ENCODE data around the gene KLHL18.

KLHL18 gene

DNA sequence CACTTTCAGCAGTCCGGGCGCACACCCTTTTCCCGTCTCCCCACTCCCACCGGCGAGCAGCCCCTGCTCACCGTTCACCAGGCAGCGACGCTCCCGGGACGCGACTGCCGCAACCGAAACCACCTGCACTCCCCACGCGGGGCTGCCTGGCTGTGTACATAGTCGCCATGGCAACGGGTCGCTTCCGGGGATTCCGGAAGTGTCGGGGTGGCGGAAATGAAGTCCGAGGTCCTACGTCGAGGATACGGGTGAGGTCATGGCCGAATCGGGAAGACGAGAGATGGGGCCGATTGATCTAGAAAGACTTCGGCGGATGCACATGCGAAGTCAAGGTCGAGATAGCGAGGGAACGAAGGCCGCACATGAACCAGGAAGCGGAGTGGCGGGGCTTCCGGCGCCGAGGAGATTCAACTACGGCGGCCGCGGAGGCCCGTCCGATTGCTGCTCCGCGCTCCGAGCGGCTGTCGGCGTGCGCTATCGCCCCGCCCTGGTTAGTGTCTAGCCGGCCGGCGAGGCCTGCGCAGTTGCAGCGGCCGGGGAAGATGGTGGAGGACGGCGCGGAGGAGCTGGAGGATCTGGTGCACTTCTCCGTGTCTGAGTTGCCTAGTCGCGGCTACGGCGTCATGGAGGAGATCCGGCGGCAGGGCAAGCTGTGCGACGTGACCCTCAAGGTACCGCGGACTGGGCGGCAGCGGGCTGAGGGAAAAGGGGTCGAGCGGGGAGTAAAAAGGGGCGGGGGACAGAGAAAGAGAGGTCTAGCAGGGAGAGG lies at the start of gene KLHL18, which contains the start of gene KIF9:
Gene KLHL18 (plus strand): TSS at position 521 of the 769 bp plus-strand sequence. CDS start 22 bp downstream, at position 543.
Gene KIF9 (minus strand): TSS at position 376 of the 769 bp plus-strand sequence. CDS start 5,425 bp downstream, outside the sequence.
- TF ChIP-seq L3MBTL2 (conservative IDR thresholded peaks at IDR 0.05) = peak; percentile 92
- TF ChIP-seq BHLHE40 (IDR thresholded peaks at IDR 0.05; ENCODE audit: borderline replicate concordance) = no peak
- no peak; the same call in 1 of the 2 replicates for TF ChIP-seq FOXA1 (IDR thresholded peaks at IDR 0.05)
- no peak for TF ChIP-seq ZNF384 (IDR thresholded peaks at IDR 0.05)
- TF ChIP-seq ELF4 (IDR thresholded peaks at IDR 0.05) = peak; percentile 98
- no peak for TF ChIP-seq FOXK2 (IDR thresholded peaks at IDR 0.05)
- no peak for TF ChIP-seq HDGF (IDR thresholded peaks at IDR 0.05; ENCODE audit: borderline replicate concordance)
- no peak for TF ChIP-seq LEF1 (IDR thresholded peaks at IDR 0.05; ENCODE audit: borderline replicate concordance)
- no peak for TF ChIP-seq SP1 (IDR thresholded peaks at IDR 0.05)
- no peak for TF ChIP-seq SUZ12 (IDR thresholded peaks at IDR 0.05)
- TF ChIP-seq TARDBP (IDR thresholded peaks at IDR 0.05) = peak; percentile 87
- TF ChIP-seq ARNT (IDR thresholded peaks at IDR 0.05) = no peak
- ChIA-PET POLR2A (interaction anchor here (0.9 to 1.0 kb wide), 3 partner anchors 11 to 118 kb away, joined by 3 read pairs; no protein-coding TSS in a partner anchor), CTCF (no interaction called here)
- DNase-seq (ENCODE audit: extremely low spot score) = peak; percentile 92

DNA sequence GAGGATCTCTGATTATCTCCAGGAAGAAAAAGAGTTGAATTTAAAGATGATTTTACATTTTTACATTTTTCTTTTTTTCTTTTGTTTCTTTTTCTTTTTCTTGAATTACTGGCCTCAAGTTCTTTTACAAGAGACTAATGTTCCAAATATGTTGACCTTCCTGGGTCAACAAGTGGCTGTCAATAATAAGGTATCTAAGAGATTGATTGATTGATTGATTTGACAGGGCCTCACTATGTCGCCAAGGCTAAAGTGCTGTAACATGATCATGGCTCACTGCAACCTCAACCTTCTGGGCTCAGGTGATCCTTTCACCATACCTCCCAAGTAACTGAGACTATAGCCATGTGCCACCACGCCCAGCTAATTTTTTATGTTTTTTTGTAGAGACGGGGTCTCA lies 44.7 kb upstream of the KLHL18 start:
- POLR2A ChIA-PET = no interaction called here
- no peak for DNase-seq (ENCODE audit: extremely low spot score)
- CTCF ChIA-PET = no interaction called here
- TF ChIP-seq CTBP1 (IDR thresholded peaks at IDR 0.05; ENCODE audit: borderline replicate concordance) (no peak), FOXK2 (IDR thresholded peaks at IDR 0.05) (no peak)
- TF ChIP-seq, protein P1, sequence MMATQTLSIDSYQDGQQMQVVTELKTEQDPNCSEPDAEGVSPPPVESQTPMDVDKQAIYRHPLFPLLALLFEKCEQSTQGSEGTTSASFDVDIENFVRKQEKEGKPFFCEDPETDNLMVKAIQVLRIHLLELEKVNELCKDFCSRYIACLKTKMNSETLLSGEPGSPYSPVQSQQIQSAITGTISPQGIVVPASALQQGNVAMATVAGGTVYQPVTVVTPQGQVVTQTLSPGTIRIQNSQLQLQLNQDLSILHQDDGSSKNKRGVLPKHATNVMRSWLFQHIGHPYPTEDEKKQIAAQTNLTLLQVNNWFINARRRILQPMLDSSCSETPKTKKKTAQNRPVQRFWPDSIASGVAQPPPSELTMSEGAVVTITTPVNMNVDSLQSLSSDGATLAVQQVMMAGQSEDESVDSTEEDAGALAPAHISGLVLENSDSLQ (IDR thresholded peaks at IDR 0.05) = peak; percentile 89

- ChIA-PET CTCF (no interaction called here), POLR2A (no interaction called here)
- no peak for DNase-seq (ENCODE audit: extremely low spot score)
- TF ChIP-seq FOXM1 (IDR thresholded peaks at IDR 0.05; ENCODE audit: borderline replicate concordance) (no peak), FOXK2 (IDR thresholded peaks at IDR 0.05) (no peak), SUZ12 (IDR thresholded peaks at IDR 0.05) (no peak), L3MBTL2 (conservative IDR thresholded peaks at IDR 0.05) (no peak), LEF1 (IDR thresholded peaks at IDR 0.05; ENCODE audit: borderline replicate concordance) (no peak), ARNT (IDR thresholded peaks at IDR 0.05) (no peak), NFRKB (IDR thresholded peaks at IDR 0.05) (no peak), HDGF (IDR thresholded peaks at IDR 0.05; ENCODE audit: borderline replicate concordance) (no peak), ELF4 (IDR thresholded peaks at IDR 0.05) (no peak), BHLHE40 (IDR thresholded peaks at IDR 0.05; ENCODE audit: borderline replicate concordance) (no peak), TARDBP (IDR thresholded peaks at IDR 0.05) (no peak), CTBP1 (IDR thresholded peaks at IDR 0.05; ENCODE audit: borderline replicate concordance) (no peak), ZNF384 (IDR thresholded peaks at IDR 0.05) (no peak), FOXA1 (IDR thresholded peaks at IDR 0.05) (no peak), SP1 (IDR thresholded peaks at IDR 0.05) (no peak)
- TF ChIP-seq, protein P1 (IDR thresholded peaks at IDR 0.05) = no peak
Measured at GRCh38 chr3:47239929-47240328, 42.8 kb upstream of the KLHL18 start.

DNA sequence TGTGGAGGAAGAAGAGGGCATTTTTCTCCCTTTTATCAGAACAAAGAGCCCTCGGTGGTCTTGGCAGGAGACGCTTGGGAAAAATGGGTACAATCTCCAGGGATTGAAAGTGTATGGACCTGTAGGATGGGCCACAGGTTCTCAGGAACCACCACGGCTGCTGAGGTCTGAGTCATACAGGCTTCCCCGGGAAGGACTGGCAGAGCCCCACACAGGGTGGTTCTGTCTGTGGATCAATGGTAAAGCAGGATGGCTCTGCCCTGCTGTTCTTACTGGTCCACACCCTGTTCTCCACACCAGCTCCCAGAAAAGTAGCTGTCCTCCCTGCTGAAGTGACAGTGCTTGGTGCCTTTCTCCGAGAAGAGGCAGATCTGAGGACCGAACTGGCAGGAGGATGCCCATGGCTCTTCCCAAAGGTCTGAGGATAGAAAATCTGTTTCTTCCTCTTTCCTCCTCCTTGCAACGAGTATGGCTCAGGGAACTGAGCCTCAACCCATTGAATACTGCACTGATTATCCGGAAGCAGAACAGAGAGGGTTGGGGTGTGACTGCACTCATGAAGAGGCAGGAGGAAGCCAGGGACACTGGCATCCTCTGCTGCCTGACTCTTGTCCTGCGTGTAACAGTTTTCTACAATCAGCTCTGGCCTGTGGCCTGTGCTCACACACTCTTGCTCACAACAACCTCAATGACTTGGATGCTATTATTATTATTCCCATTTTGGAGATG lies 39.2 kb upstream of the KLHL18 start:
- TF ChIP-seq SP1 (IDR thresholded peaks at IDR 0.05) (no peak), SUZ12 (IDR thresholded peaks at IDR 0.05) (no peak), HDGF (IDR thresholded peaks at IDR 0.05; ENCODE audit: borderline replicate concordance) (no peak), ELF4 (IDR thresholded peaks at IDR 0.05) (no peak), CTBP1 (IDR thresholded peaks at IDR 0.05; ENCODE audit: borderline replicate concordance) (no peak), FOXM1 (IDR thresholded peaks at IDR 0.05; ENCODE audit: borderline replicate concordance) (no peak), TARDBP (IDR thresholded peaks at IDR 0.05) (no peak), FOXA1 (IDR thresholded peaks at IDR 0.05) (no peak), FOXK2 (IDR thresholded peaks at IDR 0.05) (no peak)
- TF ChIP-seq, protein P1 (IDR thresholded peaks at IDR 0.05) = no peak
- ChIA-PET CTCF (no interaction called here), POLR2A (no interaction called here)
- DNase-seq (ENCODE audit: extremely low spot score) = no peak

- DNase-seq (ENCODE audit: extremely low spot score) = no peak
- ChIA-PET CTCF (no interaction called here), POLR2A (no interaction called here)
- TF ChIP-seq FOXA1 (IDR thresholded peaks at IDR 0.05) (no peak), ZNF384 (IDR thresholded peaks at IDR 0.05) (no peak), SUZ12 (IDR thresholded peaks at IDR 0.05) (no peak)
- TF ChIP-seq, protein P1 (IDR thresholded peaks at IDR 0.05) = no peak
Measured at GRCh38 chr3:47244531-47245100, 38.1 kb upstream of the KLHL18 start.
